A375 (cell line): ENCODE data around the gene SELPLG. TPM values are rescaled to one million over a fixed set of nuclear protein-coding genes. Genes with fewer than 3 reads are reported as not detected.

ENCODE experiments used
- small RNA-seq: library from RNA; depleted of rRNA; stranded (forward); fragments of <200 nt; gene quantifications from one replicate; pipeline ENCODE3, GENCODE V24; 2014
- total RNA-seq: library from RNA; depleted of rRNA; stranded (reverse); fragments of >200 nt; shearing (Covaris generic); gene quantifications from 2 replicates; pipeline ENCODE4 v1.2.3, GENCODE V29; 2014; rRNA removed

Gene SELPLG, protein sequence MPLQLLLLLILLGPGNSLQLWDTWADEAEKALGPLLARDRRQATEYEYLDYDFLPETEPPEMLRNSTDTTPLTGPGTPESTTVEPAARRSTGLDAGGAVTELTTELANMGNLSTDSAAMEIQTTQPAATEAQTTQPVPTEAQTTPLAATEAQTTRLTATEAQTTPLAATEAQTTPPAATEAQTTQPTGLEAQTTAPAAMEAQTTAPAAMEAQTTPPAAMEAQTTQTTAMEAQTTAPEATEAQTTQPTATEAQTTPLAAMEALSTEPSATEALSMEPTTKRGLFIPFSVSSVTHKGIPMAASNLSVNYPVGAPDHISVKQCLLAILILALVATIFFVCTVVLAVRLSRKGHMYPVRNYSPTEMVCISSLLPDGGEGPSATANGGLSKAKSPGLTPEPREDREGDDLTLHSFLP
- total RNA-seq = 0.40 and 0.68 TPM in 2 replicates

DNA sequence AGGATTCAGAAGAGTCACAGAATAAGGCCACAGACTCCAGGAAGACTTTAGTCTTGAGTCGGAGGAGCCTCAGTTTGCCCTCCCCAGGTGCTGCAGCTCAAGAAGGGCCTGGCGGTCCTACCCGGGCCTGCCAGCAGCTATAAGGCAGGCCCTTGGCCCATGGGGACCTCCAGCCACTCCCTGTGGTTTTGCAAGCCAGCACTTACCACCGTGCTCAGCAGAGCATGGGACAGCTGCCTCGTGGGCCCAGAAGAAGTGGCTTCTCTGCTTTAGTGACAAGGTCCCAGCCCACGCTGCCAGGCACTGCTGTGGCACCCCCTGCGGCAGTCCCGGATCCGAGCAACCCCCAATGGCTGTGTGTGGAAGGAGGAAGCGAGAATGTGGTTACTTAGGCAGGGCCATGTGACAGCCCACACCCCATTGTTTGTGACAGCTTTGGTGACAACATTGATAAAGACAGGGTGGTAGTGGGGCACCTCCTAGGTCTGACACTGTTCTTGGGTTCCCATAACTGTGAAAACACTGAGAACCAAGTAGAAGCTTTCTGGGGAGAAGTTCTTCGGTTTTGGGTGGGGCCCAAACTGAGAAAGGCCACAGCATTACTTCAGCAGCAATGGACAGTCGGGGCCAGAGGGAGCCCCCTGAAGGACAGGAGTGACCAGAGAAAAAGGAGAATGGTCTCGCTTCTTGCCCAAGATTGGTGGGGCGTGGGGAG lies at the start of gene SELPLG:
Gene SELPLG (minus strand): TSS at position 361 of the 715 bp plus-strand sequence. CDS start 9,587 bp downstream, outside the sequence.

GRCh38 chr12:108597559-108598471 lies 35.9 kb downstream of the SELPLG start, which contains the start of gene TMEM119:
Gene TMEM119 (minus strand): TSS chr12:108598084. CDS start chr12:108592383, 5,701 bp downstream.

Small RNAs within 50 kb of the gene (small RNA-seq; reads per million reads assigned to genes)
- not detected for gene RNU7-169P

Other genes with a start within 250 kb of the SELPLG start
- 3.6 and 5.0 TPM in 2 replicates for gene FICD, start 118.6 kb downstream of the SELPLG start, total RNA-seq
- gene SART3, start 72.7 kb downstream of the SELPLG start, total RNA-seq = 162 and 164 TPM in 2 replicates
- 73.0 and 81.1 TPM in 2 replicates for gene ISCU, start 71.3 kb downstream of the SELPLG start, total RNA-seq
- gene TMEM119, start 35.8 kb downstream of the SELPLG start, total RNA-seq = not detected in 2 replicates
- 56.0 and 86.6 TPM in 2 replicates for gene CORO1C, start 97.6 kb upstream of the SELPLG start, total RNA-seq
- gene SSH1, start 223.7 kb upstream of the SELPLG start, total RNA-seq = 61.8 and 75.2 TPM in 2 replicates
- gene DAO, start 246.2 kb upstream of the SELPLG start, total RNA-seq = not detected in 2 replicates